DMS 273 (cell line): ENCODE results near the gene GET4.
"Not testable (repeated sequence)": the region's sequence is repeated elsewhere in the genome, so short reads cannot be mapped to it uniquely, and the experiment has no call there.

ENCODE experiments used
- DNase-seq: peaks from one replicate; lab custom pipeline; 2025; ENCODE audit not compliant: unreplicated experiment; lab: John Stamatoyannopoulos, UW

GET4 gene

DNA sequence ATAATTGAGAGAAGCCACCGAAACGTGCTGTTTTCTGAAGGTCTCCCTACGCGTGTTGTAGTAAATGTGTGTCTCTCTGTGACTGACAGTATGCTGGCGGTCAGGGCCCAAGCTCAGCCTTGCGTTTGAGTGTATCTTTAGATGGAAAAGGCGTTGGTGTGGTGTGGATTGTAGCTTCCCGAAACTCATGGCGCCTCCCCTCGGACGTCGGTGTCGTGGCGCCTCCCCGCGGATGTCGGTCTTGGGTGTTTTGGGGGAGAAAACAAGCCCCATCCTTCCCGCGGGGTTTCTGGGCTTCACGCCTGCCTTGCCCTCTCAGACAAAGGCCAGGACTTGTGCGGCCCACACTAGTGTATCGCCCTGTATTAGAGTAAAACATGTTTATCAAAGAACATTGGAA lies 31.3 kb upstream of the GET4 start:
- DNase-seq: no peak

DNA sequence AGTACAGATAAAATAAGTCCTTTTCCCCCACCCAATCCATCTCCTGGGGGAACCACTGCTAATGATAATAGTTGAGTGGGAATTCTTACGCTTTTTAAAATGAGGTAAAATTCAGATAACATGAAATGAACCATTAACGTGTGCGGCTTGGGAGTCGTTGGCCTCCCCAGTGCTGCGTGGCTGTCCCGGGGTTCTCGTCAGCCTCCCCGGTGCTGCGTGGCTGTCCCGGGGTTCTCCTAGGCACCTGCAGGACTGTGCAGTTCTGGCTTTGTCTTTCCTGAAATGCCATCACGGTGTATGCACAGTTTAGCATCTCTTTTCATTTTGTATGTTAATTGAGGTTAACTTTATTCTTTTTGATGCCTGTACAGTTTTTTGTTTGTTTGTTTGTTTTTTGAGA lies 30.6 kb upstream of the GET4 start:
- no peak for DNase-seq

DNA sequence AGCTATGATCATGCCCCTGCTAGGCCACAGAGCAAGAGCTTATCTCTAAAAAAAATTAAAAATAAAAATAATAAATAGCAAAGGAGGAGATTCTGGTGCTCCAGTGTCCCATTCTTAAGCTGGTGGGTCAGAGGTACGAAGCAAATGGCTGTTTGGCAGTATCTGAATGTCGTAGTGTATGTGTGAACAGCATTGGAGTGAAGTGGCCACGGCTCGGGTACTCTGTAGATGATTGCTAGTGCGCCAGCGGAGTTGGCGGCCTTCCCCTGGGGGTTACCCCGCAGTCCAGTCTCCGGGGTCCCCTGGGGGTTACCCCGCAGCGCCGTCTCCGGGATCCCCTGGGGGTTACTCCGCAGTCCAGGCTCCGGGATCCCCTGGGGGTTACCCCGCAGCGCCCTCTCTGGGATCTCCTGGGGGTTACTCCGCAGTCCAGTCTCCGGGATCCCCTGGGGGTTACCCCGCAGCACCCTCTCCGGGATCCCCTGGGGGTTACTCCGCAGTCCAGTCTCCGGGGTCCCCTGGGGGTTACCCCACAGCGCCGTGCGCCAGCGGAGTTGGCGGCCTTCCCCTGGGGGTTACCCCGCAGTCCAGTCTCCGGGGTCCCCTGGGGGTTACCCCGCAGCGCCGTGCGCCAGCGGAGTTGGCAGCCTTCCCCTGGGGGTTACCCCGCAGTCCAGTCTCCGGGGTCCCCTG lies 29.2 kb upstream of the GET4 start:
- not testable (repeated sequence) for DNase-seq

DNA sequence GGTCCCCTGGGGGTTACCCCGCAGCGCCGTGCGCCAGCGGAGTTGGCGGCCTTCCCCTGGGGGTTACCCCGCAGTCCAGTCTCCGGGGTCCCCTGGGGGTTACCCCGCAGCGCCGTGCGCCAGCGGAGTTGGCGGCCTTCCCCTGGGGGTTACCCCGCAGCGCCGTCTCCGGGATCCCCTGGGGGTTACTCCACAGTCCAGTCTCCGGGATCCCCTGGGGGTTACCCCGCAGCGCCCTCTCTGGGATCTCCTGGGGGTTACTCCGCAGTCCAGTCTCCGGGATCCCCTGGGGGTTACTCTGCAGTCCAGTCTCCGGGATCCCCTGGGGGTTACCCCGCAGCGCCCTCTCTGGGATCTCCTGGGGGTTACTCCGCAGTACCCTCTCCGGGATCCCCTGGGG lies 28.6 kb upstream of the GET4 start:
- DNase-seq: not testable (repeated sequence)

DNA sequence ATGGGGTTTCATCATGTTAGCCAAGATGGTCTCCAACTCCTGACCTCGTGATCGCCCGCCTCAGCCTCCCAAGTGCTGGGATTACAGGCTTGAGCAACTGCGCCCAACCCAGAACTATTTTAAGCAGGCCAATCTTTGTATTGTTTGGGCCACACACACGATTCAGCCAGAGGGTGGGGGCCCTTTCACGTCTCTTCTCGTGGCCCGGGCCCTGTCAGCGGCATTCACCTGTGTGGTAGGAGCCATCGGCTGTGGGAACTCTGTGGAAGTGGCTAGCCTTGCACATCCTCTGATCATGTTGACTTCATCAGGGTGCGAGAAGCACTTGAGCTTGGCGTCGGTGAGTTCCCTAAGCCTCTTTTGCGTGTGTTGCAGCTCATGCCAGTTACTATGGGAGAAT lies 27.2 kb upstream of the GET4 start:
- no peak for DNase-seq

DNA sequence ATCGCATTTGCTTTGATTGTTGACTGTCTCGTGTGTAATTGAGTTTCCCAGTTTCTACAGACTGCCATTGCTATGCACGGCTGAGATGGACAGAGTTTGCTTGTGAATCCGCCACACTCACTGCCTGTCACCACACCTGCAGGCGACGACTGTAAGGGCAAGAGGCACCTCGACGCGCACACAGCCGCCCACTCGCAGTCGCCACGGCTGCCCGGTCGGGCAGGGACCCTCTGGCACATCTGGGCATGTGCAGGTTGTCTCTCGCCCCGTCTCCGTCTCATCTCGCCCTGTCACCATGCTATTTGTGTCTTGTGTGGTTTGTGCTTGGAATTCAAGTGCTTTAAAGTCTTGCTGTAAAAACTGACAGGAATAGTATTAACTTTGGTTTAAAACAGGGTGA lies 26.6 kb upstream of the GET4 start:
- DNase-seq: no peak

DNA sequence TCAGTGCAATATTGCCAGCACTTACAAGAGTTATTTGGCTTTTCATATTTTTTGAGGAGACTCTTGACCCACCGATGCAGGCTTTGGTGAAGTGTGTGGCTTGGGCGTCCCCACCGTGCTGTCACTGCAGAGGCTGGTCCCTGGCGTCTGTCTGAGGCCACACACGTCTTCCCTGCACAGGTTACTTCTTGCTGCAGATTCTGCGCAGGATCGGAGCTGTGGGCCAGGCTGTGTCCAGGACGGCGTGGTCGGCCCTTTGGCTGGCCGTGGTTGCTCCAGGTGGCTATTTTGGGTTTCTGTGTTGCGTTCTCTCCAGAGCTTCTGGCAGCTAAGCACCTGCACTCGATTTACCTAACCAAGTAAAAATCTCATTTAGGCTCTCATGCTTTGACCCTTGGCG lies 25.1 kb upstream of the GET4 start:
- no peak for DNase-seq

DNA sequence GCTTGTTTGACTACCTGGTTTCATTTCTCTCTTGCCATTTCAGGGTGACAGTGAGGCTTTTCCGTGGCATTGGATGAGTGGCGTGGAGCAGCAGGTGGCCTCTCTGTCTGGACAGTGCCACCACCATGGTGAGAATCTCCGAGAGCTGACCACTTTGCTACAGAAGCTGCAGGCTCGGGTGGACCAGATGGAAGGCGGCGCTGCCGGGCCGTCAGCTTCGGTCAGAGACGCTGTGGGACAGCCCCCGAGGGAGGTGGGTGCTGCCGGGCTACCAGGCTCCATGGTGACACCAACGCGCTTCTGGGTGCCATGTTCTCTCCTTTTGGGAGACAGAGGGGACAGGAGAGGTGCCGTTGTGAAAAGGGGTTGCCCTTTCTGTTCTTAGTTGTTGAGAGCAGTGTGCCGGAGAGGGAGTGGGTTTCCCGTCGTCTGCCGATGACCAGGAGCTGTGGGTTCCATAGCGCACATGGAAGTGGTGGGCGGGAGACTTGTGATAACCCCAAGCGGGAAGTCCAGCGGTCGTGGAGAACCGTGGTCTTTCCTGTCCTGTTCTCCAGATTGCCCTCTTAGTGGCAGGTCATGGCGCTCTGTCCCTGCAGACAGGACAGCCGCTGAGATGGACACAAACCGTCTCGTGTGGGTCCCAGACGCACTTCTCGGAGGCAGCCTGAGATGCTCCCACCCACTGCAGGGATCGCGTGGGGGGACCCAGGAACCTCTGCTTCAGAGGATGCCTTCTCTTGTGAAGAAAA lies 22.8 kb upstream of the GET4 start:
- DNase-seq: no peak

DNA sequence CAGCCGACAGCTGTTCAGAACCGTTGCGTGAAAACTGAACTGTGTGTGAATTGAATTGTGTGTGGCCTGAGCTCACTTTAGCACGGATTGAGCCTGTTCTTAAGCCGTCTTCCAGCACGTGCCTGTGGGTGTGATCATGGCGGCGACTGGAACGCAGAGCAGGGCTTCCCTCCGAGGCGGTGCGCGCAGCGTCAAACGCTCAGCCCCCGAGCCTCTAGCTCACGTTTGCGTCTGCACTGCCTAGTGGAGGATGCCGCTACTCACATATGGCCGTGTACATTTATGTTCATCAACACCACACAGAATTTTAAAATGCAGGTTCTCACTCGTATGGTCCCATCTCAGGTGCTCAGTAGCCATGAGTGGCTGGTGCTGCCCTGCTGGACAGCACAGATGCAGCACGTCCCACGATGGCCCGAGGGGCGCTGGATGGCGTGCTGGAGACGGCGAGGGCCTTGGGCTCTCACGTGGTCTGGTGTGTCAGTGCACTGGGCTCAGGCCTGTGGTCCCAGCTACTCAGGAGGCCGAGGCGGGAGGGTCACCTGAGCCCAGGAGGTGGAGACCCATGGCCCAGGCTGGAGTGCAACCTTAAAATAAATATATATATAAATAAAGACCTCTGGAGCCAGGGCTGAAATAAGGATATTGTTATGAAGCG lies 22.1 kb upstream of the GET4 start:
- DNase-seq: no peak

DNA sequence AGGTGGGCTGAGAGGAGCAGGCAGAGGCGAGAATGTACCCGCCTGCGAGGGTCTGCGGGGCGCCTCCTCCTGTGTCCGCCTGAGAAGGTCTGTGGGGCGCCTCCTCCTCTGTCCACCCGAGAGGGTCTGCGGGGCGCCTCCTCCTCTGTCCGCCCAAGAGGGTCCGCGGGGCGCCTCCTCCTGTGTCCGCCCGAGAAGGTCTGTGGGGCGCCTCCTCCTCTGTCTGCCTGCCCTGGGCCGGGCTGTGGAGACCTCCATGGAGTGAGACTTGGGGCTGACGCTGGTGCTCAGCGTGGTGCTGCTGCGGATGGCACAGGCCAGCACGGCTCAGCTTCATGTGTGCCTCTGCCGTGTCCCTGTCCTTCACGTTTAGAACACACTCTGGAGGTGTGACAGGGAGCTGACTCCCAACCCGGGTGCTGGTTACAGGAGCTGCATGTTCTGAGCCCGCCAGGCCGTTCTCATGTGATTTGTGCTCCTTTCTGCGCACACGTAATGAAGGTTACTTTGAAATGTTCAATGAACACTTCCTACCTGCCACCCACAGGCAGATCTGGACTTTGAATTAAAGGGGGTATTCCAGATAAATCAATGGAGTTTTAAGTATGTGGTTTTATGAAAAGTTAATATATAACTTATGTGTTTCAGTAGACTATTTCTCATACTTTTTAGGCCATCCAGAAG lies 20.5 kb upstream of the GET4 start:
- DNase-seq: no peak

DNA sequence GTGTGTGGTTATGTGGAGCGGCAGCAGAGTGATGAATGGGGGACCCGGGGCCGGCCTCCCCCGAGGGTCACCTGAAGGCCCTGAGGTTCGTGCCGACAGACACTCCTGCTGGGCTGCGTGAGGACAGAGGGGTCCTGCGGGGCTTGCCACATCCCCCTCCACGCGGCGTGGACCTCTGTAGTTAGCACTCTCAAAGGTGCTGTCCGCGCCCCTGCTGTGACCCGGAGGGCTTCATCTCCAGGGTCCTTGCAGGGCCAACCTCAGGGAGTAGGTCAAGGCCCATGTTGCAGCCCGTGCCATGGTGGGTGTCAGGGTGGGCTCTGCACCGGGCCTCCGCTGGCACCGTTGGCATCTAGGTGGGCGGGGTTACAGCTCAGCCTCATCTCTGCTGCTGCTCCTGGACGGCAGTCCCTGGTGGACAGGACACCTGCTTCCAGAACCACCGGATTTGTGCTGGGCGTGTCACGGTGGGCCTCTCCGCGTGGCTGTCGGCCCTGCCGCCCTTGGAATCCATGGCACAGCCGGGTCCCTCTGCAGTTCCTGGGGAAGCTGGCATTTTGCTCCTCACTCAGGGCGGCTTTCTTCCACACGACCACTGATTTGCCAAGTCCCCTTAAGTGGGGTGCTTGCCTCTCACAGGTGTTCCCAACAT lies 19.8 kb upstream of the GET4 start:
- no peak for DNase-seq

DNA sequence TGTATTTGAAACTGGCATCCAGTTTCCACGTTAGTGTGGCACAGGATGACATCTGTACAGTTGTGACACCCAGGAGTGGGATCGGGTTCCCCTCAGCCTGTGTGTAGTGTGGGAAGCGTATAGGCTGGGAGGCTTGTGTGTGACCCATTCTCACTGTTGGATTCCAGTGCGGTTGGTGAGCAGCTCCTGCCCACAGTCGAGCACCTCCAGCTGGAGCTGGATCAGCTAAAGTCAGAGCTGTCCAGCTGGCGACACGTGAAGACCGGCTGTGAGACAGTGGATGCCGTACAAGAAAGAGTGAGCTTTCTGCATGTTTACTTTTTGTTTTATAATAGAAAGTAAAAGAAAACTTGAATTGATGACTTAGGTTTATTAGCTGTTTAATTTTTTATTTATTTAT lies 18.7 kb upstream of the GET4 start:
- no peak for DNase-seq

DNA sequence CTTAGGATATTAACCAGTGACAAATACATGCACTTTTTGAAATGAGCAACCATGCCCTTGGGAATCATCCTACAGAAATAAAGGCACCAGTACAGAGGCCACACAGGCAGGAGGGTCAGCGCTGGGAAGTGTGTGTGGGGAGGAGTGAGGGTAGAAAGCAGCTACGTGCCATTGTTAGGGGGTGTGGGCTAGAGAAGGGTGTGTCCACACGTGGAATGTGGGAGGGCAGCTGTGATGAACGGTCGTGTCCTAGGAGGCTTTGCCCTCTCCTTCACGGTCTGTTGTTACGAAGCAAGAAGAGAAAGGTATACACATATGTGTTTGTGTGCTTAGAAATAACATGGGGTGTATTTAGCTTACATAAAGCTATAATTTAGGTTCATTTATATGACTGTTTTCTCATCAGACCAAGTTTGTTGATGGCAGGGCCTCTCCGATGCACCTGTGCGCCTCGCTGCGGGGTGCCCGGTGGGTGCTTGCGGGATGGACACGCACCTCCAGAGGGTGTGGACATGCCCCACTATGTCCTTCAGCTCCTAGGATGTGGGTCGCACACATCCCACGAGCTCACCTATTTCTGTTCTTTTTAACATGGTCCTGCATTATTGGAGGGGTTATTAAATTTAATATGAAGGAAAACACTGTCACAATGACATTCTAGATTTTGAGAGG lies 16.9 kb upstream of the GET4 start:
- DNase-seq: no peak

DNA sequence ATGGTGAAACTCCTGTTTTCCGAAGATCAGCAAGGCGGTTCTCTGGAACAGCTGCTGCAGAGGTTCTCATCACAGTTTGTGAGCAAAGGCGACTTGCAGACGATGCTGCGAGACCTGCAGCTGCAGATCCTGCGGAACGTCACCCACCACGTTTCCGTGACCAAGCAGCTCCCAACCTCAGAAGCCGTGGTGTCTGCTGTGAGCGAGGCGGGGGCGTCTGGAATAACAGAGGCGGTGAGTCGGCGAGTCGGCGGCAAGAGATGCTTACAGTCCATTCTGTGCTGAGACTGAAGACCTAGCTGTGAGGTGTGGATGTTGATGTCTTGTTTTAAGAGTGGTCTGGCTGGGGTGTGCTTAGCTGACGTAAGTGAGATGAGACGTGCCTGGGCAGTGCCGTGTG lies 16.2 kb upstream of the GET4 start:
- no peak for DNase-seq

DNA sequence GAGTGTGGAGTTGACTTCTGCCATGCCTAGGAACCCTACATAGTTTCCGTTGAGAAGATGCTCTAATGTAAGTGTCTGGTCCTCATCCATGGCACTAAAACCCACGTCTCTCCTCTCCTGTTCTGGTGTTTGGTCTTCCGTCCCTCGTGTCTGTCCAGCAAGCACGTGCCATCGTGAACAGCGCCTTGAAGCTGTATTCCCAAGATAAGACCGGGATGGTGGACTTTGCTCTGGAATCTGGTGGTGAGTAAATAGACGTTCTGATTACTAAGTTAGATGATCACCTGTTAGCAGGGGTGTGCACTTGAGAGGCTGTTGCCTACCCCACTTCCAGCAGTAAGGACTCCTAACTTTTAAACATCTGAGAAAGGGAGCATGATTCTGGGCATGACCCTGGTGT lies 15.1 kb upstream of the GET4 start:
- no peak for DNase-seq

DNA sequence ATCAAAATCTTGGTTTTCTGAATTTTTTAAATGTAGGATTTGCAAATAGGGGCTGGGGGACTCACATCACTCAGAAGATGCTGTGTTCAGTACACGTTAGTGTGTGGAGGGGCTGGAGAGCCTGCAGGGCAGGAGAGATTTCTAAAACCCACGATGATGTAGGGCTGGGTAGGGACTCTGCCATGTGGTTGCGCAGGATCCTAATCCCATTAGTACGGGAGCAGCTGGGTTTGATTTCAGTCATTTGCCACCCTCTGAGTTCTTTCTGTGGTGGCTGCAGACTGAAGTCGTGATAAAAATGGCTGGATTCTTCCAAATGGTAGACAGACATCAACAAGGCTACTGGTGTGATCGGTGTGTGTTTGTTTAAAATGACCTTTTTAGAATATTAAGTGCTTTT lies 14.2 kb upstream of the GET4 start:
- no peak for DNase-seq

DNA sequence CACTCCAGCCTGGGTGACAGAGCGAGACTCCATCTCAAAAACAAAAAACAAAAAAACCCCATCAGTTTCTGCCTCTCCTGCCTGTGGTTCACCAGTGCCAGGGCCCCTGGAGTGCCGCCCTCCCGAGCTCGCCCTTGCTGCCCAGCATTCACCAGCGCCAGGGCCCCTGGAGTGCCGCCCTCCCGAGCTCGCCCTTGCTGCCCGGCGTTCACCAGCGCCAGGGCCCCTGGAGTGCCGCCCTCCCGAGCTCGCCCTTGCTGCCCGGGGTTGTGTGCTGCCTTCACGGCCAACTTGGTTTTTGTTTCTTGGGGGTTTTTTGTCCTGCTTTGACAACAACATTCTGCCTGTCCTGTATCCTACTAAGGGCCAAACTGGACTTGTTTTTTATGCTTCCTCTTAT lies 13.2 kb upstream of the GET4 start:
- no peak for DNase-seq

DNA sequence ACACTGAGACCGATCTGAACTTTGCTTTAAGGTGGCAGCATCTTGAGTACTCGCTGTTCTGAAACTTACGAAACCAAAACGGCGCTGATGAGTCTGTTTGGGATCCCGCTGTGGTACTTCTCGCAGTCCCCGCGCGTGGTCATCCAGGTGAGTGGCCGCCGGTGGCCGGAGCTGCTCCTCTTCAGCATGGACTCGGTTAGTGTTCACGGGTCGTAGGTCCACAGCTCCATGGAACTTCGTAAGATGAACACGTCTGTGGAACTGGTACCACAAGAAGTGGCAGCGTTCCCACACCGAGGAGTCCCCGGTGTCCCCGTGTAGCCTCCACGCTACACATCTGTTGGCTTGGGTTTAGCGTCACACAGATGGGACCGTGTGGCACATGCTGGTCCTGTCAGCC lies 10.4 kb upstream of the GET4 start:
- DNase-seq: no peak

DNA sequence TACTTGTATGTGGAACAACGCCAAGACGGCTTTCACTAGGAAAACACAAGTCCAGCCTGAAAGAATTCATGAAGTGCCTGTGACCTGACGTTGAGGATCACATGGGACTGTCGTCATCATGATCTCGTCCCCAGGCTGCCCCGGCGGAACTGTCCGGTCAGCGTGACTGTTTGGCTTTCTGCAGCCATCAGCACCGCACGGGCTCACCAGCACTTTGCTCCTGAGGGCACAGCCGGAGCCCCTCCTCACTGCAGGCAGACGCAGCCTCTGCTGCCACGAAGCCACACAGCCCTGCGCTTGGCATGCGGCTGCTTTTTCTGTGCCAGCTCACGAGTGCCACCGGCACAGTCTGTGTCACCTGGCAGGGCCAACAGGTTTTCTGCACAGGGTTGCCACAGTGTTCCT lies 9.4 kb upstream of the GET4 start:
- DNase-seq: no peak

DNA sequence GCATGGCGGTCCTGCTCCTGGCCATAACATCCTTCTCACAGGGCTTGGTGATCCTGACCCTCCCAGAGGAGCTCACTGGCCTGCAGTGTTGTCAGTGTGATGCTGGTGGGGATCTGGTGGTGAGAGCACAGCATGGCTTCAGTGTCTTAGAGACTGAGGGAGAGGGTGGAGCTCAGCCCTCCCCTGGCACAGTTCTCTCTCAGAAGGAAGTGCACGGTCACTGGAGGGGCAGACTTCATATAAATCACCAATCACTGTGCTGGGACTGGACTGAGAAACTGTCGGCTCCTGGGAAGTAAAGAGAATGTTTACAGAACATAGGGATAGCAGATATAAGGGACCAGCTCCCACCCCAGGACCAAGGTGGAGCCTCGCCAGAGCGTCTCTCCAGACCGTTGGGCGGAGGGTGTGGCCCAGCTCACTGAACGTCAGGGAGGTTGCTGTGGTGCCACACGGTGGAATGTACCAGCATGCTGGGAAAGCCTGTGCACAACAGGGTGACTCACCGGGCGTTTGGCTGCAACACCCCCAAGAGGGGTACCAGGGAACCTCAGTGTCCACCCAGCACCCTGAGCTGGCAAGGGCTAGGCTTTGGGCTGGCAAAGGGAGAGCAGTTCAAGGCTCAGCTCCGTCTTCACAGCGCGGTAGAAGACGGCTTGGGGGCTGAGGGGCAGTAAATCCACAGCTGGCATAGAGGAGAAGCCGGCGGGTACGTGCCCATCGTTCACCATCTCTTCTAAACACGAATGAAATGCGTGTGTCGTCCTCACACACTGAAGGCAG lies 8.8 kb upstream of the GET4 start:
- no peak for DNase-seq
